T-helper 2 cell (primary cell): ENCODE data around the gene EIF3L.

ENCODE experiments used
- DNase-seq, 5 experiments: peaks; one replicate each; pipeline versions ENCODE4 v3.0.0 to v3.0.0-alpha.2; 2012 to 2022

Gene EIF3L

GRCh38 chr22:37906364-37907008 lies 57.3 kb downstream of the EIF3L start:
- peak in 1 of 5 experiments; percentile 34 for DNase-seq

- DNase-seq = no peak
Measured at GRCh38 chr22:37907036-37907954, 58.1 kb downstream of the EIF3L start.

- DNase-seq = no peak
Measured at GRCh38 chr22:37909766-37910165, 60.5 kb downstream of the EIF3L start.

GRCh38 chr22:37910890-37911672 lies 61.9 kb downstream of the EIF3L start:
- no peak for DNase-seq

- DNase-seq = no peak
Measured at GRCh38 chr22:37911697-37912096, 62.5 kb downstream of the EIF3L start.

- DNase-seq = no peak
Measured at GRCh38 chr22:37912171-37912570, 63.0 kb downstream of the EIF3L start.

- DNase-seq = no peak
Measured at GRCh38 chr22:37913233-37913721, 64.1 kb downstream of the EIF3L start.

GRCh38 chr22:37916311-37916710 lies 67.1 kb downstream of the EIF3L start:
- DNase-seq = no peak

- DNase-seq = no peak
Measured at GRCh38 chr22:37917874-37918548, 68.8 kb downstream of the EIF3L start.

GRCh38 chr22:37918580-37919270 lies 69.5 kb downstream of the EIF3L start:
- no peak for DNase-seq

- no peak for DNase-seq
Measured at GRCh38 chr22:37920126-37920525, 70.9 kb downstream of the EIF3L start.

- DNase-seq = no peak
Measured at GRCh38 chr22:37922191-37922590, 73.0 kb downstream of the EIF3L start.

GRCh38 chr22:37923927-37924326 lies 74.7 kb downstream of the EIF3L start:
- DNase-seq = no peak

- no peak for DNase-seq
Measured at GRCh38 chr22:37924386-37925065, 75.3 kb downstream of the EIF3L start.

GRCh38 chr22:37925330-37925729 lies 76.1 kb downstream of the EIF3L start:
- no peak for DNase-seq

- no peak for DNase-seq
Measured at GRCh38 chr22:37925767-37926166, 76.5 kb downstream of the EIF3L start.

GRCh38 chr22:37926358-37926757 lies 77.1 kb downstream of the EIF3L start:
- DNase-seq = no peak

GRCh38 chr22:37926771-37927636 lies 77.8 kb downstream of the EIF3L start:
- no peak for DNase-seq

- DNase-seq = no peak
Measured at GRCh38 chr22:37927637-37927936, 78.4 kb downstream of the EIF3L start.

GRCh38 chr22:37929390-37929789 lies 80.2 kb downstream of the EIF3L start:
- DNase-seq = no peak
